Measurements from ENCODE around the gene LRIG3. TPM values are rescaled to one million over a fixed set of nuclear protein-coding genes. Genes with fewer than 3 reads are reported as not detected.

LRIG3 gene
- total RNA-seq, 1 donor from 2014 or later: 6.9 TPM

- Mint-ChIP-seq H3K36me3 (ENCODE audit: unreplicated experiment) (no peaks in the 10 kb centered on the region), H3K27ac (ENCODE audit: unreplicated experiment) (no peak overlapping the region)
Measured at GRCh38 chr12:58832920-58833319, 87.4 kb downstream of the LRIG3 start.

More at GRCh38 chr12:58832920-58833319, 87.4 kb downstream of the LRIG3 start:
- Mint-ChIP-seq H3K4me1 (ENCODE audit: low read depth, unreplicated experiment) (no peaks in the 10 kb centered on the region), H3K27me3 (ENCODE audit: unreplicated experiment) (no peaks in the 10 kb centered on the region), H3K9me3 (ENCODE audit: unreplicated experiment) (no peaks in the 10 kb centered on the region), H3K4me3 (ENCODE audit: unreplicated experiment) (no peak overlapping the region)
- TF ChIP-seq CTCF (IDR thresholded peaks at IDR 0.05; ENCODE audit: partially characterized antibody, unreplicated experiment): no peak
- no peak for DNase-seq
